HepG2 (cell line): ENCODE measurements around the gene IFI35. TPM values are rescaled to one million over a fixed set of nuclear protein-coding genes. Genes with fewer than 3 reads are reported as not detected.

Experiments used
- AHR ChIP-seq: IDR thresholded peaks from 2 replicates; pipeline ENCODE4 v1.6.1; 2018; ENCODE audit warnings: missing genetic modification reagents, missing compliant biosample characterization
- BCL6 ChIP-seq: IDR thresholded peaks from 2 replicates; pipeline ENCODE4 v1.6.1; 2016; ENCODE audit warnings: missing genetic modification reagents, missing compliant biosample characterization
- BHLHE40 ChIP-seq: IDR thresholded peaks from 2 replicates; pipeline ENCODE4 v1.6.1; 2011; ENCODE audit warnings: low read length, improper control_type of control experiment
- CBFB ChIP-seq: sonication (generic); formaldehyde crosslinking; IDR thresholded peaks from 2 replicates; pipeline ENCODE4 v1.4.0; 2020; ENCODE audit warnings: missing genetic modification reagents
- CC2D1A ChIP-seq: sonication (generic); formaldehyde crosslinking; IDR thresholded peaks from 2 replicates; pipeline ENCODE4 v1.8.1; 2023; ENCODE audit warnings: mild to moderate bottlenecking, missing genetic modification reagents
- ESRRA ChIP-seq: sonication (generic); formaldehyde crosslinking; IDR thresholded peaks from 2 replicates; pipeline ENCODE4 v1.5.1; 2020; ENCODE audit warnings: mild to moderate bottlenecking, low read depth, missing genetic modification reagents
- ETS1 ChIP-seq: sonication (generic); formaldehyde crosslinking; IDR thresholded peaks from 2 replicates; pipeline ENCODE4 v1.4.0; 2020; ENCODE audit warnings: missing genetic modification reagents
- FOXJ3 ChIP-seq: sonication (generic); formaldehyde crosslinking; IDR thresholded peaks from 2 replicates; pipeline ENCODE4 v1.4.0; 2020; ENCODE audit warnings: missing genetic modification reagents, mild to moderate bottlenecking, borderline replicate concordance
- GATAD1 ChIP-seq: IDR thresholded peaks from 2 replicates; pipeline ENCODE4 v1.6.1; 2016; ENCODE audit warnings: missing genetic modification reagents, missing compliant biosample characterization
- PRDM10 ChIP-seq: sonication (generic); formaldehyde crosslinking; IDR thresholded peaks from 2 replicates; pipeline ENCODE4 v1.4.0; 2020; ENCODE audit warnings: low read depth, missing genetic modification reagents
- SIX1 ChIP-seq: sonication (generic); formaldehyde crosslinking; IDR thresholded peaks from 2 replicates; pipeline ENCODE4 v1.4.0; 2020; ENCODE audit warnings: missing genetic modification reagents, borderline replicate concordance
- TAF1 ChIP-seq: sonication (generic); formaldehyde crosslinking; IDR thresholded peaks from 2 replicates; pipeline ENCODE4 v1.4.0; 2020; ENCODE audit warnings: missing genetic modification reagents
- YEATS4 ChIP-seq: sonication (generic); formaldehyde crosslinking; IDR thresholded peaks from 2 replicates; pipeline ENCODE4 v1.4.0; 2020; ENCODE audit warnings: missing genetic modification reagents, borderline replicate concordance
- ZNF335 ChIP-seq: sonication (generic); formaldehyde crosslinking; IDR thresholded peaks from 2 replicates; pipeline ENCODE4 v1.4.0; 2020; ENCODE audit warnings: missing genetic modification reagents
- ZNF629 ChIP-seq: sonication (generic); formaldehyde crosslinking; conservative IDR thresholded peaks from 2 replicates; pipeline ENCODE4 v1.5.0; 2020; ENCODE audit warnings: missing genetic modification reagents
- ZSCAN22 ChIP-seq: sonication (generic); formaldehyde crosslinking; IDR thresholded peaks from 2 replicates; pipeline ENCODE4 v1.4.0; 2020; ENCODE audit warnings: mild to moderate bottlenecking, missing genetic modification reagents
- ZSCAN30 ChIP-seq: sonication (generic); formaldehyde crosslinking; IDR thresholded peaks from 2 replicates; pipeline ENCODE4 v1.5.0; 2020; ENCODE audit warnings: mild to moderate bottlenecking, missing genetic modification reagents
- polyA plus RNA-seq, 8 experiments: library from polyadenylated mRNA; depleted of rRNA in 3 of 8; stranded (reverse) in 7 of 8; unstranded in 1 of 8; fragments of >200 nt; fragmentation: Illumina TruSeq in 4 of 8; extraction: Trizol in 4 of 8; gene quantifications; 2 replicates each; pipeline versions ENCODE4 v1.2.1 to v1.2.3, GENCODE V29; 2011 to 2016; ENCODE audit warnings: low read depth in 4 of 8, missing spikeins in 1 of 8, mixed read lengths in 1 of 8; ENCODE audit not compliant: insufficient read depth in 1 of 8
- total RNA-seq, 5 experiments: library from RNA; depleted of rRNA; stranded (reverse); fragments of >200 nt; fragmentation: Illumina TruSeq; extraction: Trizol; gene quantifications; 2 replicates each; pipeline ENCODE4 v1.2.3, GENCODE V29; 2016; ENCODE audit warnings: low read depth in 1 of 5
- TF ChIP-seq, protein P1 (sequence below): sonication (generic); formaldehyde crosslinking; IDR thresholded peaks from 2 replicates; pipeline ENCODE4 v1.4.0; 2020; ENCODE audit warnings: missing genetic modification reagents

IFI35 gene
- total and polyA plus RNA-seq, 2 of the 13 experiments (the other 11 are each of a cell fraction or from before 2014, with no cell fraction given), result 28.9 to 38.1 TPM

- TF ChIP-seq, protein P1, sequence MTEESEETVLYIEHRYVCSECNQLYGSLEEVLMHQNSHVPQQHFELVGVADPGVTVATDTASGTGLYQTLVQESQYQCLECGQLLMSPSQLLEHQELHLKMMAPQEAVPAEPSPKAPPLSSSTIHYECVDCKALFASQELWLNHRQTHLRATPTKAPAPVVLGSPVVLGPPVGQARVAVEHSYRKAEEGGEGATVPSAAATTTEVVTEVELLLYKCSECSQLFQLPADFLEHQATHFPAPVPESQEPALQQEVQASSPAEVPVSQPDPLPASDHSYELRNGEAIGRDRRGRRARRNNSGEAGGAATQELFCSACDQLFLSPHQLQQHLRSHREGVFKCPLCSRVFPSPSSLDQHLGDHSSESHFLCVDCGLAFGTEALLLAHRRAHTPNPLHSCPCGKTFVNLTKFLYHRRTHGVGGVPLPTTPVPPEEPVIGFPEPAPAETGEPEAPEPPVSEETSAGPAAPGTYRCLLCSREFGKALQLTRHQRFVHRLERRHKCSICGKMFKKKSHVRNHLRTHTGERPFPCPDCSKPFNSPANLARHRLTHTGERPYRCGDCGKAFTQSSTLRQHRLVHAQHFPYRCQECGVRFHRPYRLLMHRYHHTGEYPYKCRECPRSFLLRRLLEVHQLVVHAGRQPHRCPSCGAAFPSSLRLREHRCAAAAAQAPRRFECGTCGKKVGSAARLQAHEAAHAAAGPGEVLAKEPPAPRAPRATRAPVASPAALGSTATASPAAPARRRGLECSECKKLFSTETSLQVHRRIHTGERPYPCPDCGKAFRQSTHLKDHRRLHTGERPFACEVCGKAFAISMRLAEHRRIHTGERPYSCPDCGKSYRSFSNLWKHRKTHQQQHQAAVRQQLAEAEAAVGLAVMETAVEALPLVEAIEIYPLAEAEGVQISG (CRISPR knock-in tag), result peak; percentile 78
- TF ChIP-seq AHR (0 out of 2 replicates have a peak, but pooled peaks have one; percentile 50), CBFB (CRISPR knock-in tag) (no peak), BCL6 (CRISPR knock-in tag) (no peak; the same call in none of the 2 replicates), TAF1 (CRISPR knock-in tag) (peak; percentile 90), BHLHE40 (0 out of 2 replicates have a peak, but pooled peaks have one; percentile 4), CC2D1A (CRISPR knock-in tag) (no peak), ZSCAN30 (CRISPR knock-in tag) (no peak), ZNF629 (CRISPR knock-in tag) (0 out of 2 replicates have a peak, but pooled peaks have one; percentile 20), ZSCAN22 (CRISPR knock-in tag) (peak; percentile 45; the same call in 1 of the 2 replicates), GATAD1 (CRISPR knock-in tag) (no peak), ETS1 (CRISPR knock-in tag) (peak; percentile 74; the same call in 1 of the 2 replicates), ZNF335 (CRISPR knock-in tag) (no peak), PRDM10 (no peak), YEATS4 (CRISPR knock-in tag) (peak; percentile 91), ESRRA (peak; percentile 65; the same call in 1 of the 2 replicates), FOXJ3 (CRISPR knock-in tag) (no peak), SIX1 (CRISPR knock-in tag) (no peak)
Measured at GRCh38 chr17:43021741-43022512, 15.3 kb downstream of the IFI35 start, which contains the start of gene VAT1 (continued).
